ENCODE results near the gene TMEM117.
"Not testable (repeated sequence)": the region's sequence is repeated elsewhere in the genome, so short reads cannot be mapped to it uniquely, and the experiment has no call there.

The TMEM117 gene

DNA sequence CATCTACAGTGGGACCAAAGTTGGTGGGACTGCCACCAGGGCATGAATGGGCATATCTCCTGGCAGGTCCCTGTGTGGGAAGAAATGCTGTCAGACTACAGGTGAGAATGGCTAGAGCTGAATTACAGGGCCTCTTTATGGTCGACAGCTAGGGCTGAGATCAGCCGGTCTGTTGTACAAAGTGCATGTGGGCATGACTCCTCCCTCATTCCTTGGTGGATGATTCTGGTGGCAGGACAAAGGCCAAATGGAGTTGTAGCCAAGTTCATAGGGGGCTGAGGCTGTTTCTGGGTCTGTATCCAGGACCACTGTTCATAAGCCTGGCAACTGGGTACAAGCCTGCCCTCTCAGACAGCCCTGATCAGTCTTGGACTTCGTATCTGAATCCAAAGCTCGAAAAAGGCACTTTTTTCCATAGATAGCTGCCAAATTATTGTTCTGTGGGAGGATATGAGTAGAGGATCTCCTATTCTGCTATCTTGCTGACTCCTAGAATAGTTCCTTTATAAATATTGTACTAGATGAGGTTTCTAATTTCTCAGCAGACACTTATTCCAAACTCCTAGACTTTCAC lies 460.8 kb downstream of the TMEM117 start:
- no peak for DNase-seq (ENCODE audit: low read depth in 2 of 2)

DNA sequence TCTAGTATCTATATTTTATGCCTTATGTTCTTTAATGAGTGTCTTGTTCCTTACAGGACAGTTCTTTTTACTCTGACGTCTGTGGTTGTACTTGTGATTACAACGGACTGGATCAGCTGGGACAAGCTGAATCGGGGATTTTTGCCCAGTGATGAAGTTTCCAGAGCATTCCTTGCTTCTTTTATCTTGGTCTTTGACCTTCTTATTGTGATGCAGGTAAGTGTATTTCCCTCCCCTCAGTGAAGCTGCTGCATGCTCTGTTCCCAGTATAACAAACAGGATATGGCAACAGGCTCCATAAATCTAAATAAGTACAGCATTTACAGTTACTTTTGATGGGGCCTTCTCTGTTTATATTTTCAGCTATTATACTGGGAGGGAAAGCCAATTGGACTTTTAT lies 463.6 kb downstream of the TMEM117 start:
- no peak for DNase-seq (ENCODE audit: low read depth in 2 of 2)

DNA sequence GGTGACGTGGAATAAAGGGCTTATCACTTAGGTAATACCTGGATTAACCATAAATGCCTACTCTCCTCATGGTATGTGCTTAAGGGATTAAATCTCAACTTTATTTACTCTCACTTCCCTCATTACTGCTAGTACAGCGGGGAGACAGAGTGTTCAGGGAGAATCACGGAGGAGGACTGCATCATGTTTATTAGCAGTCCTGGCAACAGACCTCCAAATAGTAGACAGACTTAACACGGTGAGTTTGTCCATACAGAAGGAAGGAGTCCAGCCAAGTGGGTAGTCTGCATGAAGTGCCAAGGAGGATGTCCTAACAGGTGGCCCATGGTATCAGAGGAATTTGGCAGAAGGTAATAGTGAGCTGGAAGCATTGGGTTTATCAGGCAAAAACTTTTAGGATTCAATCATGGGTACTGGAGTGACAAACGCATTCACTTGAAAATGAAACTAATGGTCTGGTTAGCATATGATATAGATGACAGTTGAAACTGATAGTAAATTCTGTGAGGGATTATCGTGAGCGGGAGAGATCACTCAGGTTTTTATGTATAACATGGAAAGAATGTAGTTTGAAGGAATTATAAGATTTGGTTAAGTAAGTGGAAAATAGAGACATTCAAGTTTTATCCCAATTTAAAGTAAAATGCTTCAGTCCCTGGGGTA lies 471.8 kb downstream of the TMEM117 start:
- no peak for DNase-seq (ENCODE audit: low read depth in 2 of 2)

DNA sequence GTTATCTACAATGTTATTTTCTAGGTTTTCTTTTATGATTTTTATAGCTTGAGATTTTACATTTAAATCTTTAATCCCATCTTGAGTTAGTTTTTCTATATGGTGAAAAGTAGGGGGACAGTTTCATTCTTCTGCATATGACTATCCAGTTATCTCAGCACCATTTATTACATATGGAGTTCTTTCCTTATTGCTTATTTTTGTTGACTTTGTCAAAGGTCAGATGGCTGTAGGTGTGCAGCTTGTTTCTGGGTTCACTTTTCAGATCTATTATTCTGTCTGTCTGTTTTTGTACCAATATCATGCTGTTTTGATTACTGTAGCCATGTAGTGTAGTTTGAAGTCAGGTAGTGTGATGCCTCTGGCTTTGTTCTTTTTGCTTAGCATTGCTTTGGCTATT lies 477.3 kb downstream of the TMEM117 start:
- DNase-seq (ENCODE audit: low read depth in 2 of 2), result no peak

DNA sequence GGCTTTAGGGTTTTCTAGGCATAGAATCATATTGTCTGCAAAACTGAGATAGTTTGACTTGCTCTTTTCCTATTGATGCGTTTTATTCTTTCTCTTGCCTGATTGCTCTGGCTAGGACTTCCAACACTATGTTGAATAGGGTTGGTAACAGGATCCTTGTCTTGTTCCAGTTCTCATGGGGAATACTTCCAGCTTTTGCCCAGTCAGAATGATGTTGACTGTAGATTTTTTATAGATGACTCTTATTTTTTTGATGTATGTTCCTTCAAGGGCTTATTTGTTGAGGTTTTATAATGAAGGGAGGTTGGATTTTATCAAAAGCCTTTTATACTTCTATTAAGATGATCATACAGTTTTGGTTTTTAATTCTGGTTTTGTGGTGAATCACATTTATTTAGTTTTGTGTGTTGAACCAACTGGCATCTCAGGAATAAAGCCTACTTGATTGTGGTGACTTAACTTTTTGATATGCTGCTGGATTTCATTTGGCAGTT lies 478.2 kb downstream of the TMEM117 start:
- DNase-seq (ENCODE audit: low read depth in 2 of 2), result no peak

DNA sequence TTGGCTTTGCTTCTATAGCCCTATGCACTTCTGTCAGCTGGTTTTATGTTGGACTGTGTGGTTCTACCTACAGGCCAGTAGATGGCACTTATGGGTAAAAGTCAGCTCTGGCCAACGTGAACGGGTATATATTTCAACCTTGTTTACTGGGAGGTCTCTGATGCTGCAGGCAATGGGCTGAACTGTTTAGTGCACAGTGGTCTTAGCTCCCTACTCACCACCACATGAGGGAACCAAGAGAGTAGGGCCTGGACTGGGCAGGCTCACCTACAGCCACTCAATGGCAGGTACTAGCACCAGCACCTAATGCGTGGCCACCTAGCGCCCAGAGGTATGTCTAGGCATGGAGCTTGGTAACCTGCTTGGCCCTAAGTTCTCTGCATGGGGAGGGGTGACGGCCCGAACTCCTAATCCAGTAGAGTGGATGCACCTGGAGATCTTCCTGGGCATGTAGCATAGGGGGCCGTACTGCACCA lies 481.8 kb downstream of the TMEM117 start:
- DNase-seq (ENCODE audit: low read depth in 2 of 2), result no peak

DNA sequence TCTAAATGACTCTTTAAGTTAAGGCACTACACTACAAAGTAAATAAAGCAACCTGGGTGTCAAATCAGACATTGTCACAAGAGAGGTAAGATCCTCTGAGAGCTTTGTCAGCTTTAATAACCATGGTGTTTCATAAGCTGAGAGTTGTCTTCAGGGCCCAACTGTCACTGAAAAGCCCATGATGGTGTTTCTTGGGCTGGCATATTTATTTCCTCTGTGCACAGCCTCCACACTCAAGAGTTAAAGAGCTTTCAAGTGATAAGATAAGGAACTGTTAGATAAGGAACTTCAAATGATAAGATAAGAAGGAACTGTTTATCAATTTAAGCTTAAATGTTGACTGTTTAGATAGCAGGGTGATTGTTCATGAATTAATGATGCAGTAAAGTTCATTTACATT lies 495.4 kb downstream of the TMEM117 start:
- DNase-seq (ENCODE audit: low read depth in 2 of 2), result no peak

DNA sequence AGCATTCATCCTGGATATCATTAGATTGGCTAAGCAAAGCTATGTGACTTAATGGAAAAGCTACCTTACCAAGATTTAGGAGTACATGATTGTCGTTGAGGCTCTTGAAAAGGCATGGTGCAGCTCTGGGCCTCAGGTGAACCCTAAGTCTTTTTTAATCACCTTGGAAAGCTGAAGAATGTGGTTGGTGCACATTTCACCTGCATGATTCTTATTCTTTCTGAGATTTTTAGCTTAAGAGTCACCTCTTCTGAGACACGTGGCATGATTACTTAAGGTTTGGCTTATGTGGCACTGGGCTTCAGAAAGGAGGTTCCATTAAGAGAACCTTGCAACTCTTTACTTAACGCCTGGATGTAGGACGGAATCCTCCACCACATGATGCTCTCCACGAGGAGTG lies 498.5 kb downstream of the TMEM117 start:
- DNase-seq (ENCODE audit: low read depth in 2 of 2), result no peak

DNA sequence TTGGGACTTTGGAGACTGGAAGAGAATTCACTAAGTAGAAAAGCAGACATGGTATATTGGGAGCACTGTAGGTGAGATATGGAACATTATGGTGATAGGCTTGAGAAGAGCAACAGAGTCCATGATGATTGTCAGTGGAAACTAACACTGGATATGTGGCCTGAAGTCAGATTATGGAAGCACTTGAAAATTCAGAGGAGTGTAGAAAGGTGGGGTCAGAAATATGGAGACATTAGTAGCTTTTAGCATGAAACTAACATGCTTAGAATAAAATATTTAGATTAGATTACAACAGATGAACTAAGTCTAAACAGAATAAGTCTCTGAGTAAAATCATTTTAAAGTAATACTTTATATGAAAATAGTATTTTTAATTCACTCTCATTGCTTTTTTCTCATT lies 499.1 kb downstream of the TMEM117 start:
- no peak for DNase-seq (ENCODE audit: low read depth in 2 of 2)

DNA sequence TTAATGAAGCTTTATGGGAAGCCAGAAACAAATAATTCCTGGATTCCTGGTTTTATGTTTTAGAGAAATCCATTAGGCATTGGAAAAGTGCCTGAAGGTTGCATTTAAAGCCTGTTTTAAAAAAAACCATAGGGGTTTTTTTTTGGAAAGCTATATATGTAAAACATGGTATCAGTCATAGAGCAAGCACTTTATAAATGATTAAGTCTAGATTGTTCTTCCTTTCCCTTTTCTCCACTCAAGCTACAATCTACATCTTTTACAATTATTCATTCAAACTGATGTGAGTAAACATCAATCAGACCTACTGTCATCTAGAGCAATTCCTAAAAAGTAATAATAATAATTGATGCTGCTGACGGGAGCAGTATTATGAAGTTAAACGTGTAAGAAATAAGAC lies 500.7 kb downstream of the TMEM117 start:
- DNase-seq (ENCODE audit: low read depth in 2 of 2), result no peak

DNA sequence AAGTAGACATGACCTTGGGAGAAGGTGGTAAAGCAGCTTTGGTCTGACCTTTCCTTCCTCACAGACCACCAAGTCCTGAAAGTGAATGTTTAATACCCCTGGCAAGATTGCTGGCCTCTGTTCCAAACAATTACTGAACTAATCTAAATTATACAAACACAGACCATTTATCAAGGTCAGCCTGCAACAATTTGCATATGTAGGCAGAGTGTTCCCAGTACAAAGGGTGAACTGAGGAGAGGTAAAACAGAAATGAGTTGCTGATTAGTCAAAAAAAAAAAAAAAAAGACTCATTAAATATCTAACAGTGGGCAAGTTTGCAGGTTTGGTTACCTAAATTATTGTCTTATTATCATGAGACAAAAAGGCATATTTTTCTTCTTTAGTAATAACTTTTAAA lies 506.5 kb downstream of the TMEM117 start:
- no peak for DNase-seq (ENCODE audit: low read depth in 2 of 2)

DNA sequence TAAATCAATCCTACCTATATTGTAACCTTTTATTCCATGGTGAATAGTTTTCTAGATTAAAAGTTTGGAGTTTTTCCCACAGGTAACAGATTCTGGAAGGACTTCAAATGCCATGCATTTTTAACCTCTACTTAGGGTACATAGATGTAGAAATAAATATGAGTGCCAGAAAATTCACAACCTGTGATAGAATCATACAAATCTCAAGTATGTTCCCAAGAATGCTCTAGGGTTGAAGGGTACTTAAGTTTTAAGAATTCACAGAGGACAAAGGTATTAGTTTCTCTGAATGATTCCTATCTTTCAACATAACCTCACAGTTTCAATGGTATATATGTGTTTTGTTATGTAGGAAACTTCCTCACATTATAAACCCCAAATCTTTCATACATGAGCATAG lies 511.3 kb downstream of the TMEM117 start:
- no peak for DNase-seq (ENCODE audit: low read depth in 2 of 2)

DNA sequence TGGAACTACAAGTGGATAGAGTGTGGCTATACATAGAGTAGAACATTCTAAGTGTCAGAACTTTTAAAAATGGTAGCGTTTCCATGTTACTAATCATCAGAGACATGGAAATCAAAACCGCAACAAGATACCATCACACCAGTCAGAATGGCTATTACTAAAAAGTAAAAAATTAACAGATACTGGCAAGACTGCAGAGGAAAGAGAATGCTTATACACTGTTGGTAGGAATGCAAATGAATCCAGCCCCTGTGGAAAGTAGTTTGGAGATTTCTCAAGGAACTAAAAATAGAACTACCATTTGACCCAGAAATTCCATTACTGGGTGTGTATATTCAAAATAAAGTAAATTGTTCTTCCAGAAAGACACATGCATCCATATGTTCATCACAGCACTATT lies 521.6 kb downstream of the TMEM117 start:
- DNase-seq (ENCODE audit: low read depth in 2 of 2), result no peak

DNA sequence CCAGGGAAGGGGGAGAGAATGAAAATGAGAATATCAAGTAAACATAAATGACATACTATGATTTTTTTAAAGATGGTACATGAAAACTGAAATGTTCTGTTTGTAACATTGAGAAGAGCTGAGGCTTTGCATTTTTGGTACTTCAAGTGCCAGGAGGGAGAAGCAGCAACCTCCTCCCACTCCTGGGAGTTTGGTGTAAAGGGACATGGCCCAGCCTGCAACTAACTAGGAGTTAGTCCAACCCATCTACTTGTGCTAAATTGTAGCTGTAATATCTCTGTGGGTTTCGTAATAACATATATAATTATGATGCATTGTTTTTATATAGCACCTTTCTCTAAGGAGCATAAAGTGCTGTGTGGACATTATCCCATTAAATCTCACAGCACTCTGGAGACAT lies 522.8 kb downstream of the TMEM117 start:
- no peak for DNase-seq (ENCODE audit: low read depth in 2 of 2)

DNA sequence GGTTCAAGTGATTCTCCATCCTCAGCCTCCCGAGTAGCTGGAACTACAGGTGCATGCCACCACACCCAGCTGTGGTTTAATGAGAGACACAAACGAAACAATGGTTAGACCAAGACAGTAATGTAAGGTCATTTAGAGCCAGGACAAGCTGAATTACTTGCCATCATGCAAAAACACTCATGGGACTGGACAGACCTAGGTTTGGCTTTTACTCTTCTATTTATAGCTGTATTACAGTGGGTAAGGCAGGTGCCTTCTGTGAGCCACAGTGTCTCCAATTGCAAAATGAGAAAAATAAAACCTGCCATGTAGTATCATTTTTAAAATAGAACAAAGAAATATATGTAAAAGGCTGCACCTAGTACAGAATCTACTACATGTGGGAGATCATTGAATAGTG lies 527.1 kb downstream of the TMEM117 start:
- DNase-seq (ENCODE audit: low read depth in 2 of 2), result no peak

DNA sequence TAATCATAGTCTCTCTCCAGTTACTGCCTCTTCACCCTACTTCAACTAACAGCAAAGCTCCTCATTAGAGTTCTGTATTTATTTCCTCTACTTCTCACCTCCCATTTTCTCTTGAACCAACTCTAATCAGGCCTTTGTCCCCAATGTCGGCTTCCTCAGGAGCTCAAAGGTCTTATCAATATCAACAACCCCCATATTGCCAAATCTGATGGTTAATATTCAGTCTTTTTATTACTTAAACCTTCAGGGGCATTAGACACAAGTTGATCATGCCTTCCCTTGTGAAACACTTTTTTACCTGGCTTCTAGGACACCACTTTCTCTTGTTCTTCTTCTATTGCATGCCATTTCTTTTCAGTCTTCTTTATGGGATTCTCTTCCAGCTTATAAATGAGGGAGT lies 531.3 kb downstream of the TMEM117 start:
- no peak for DNase-seq (ENCODE audit: low read depth in 2 of 2)

DNA sequence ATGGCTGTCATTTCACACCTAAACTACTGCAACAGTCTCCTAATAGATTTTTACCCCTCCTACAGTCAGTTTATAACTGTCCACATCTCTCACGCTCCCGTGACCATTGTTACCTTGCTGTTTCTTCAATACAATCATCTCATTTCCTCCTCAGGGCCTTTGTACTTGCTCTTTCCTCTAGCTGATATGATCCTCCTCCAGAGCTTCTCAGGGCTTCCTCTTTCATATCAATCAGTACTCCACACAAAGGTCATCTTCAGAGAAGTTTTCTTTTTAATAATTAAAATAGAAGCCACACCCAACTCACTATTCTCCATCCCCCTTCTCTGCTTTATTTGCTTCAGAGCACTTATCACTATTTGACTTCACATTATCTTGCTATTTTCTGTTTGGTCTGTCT lies 532.0 kb downstream of the TMEM117 start:
- no peak for DNase-seq (ENCODE audit: low read depth in 2 of 2)

DNA sequence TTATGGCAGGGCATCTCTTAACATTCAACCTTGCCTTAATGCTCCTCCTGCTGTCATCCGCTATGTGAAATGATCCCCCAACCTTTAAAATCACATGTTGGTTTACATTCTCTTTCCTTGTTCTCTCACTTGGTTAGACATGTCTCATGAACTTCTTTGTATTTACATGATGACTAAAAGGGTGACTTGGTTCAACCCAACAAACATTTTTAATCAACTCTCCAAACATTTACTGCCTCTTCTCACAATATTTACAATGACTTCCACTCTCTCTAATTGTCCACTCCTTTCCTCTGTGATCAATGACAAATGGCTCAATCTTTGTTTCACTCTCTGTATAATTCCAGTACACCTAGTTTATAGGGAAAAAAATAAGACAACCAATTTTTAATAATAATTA lies 534.1 kb downstream of the TMEM117 start:
- DNase-seq (ENCODE audit: low read depth in 2 of 2), result no peak

DNA sequence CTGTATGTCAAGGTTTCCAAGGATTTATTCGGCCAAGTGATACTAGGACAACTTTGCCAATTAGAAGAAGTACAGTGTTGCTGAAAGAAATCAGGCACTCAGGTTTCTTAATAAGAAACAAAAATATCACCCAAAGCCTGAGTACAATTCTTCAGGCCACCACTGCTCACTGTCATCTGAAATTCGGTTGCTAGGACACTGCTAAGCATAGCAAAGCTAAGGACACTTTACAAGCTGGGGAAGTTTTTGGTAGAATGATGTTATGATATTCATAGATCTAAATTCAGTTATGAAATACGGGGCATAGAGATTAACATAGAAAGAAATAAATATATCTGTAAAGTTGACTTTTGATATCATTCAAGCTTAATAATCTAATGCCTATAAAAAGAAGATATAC lies 535.1 kb downstream of the TMEM117 start:
- DNase-seq (ENCODE audit: low read depth in 2 of 2), result no peak

DNA sequence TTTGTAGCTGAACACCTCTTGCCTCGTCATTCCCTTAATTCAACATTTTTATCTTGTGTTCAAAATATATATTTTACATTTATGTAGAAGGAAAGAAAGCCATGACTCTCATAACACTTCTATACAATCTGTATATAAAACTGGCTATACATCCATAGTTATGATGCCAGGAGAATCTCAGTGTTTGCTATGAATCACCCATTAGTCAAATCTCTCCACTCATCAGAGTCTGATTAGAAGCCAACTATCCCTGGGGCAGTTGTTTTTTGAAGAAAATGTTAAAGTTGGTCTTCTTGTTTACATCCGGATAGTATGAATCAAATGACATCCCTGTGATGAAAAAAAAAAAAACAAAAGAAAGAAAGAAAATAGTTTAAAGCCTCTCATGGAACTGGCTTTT lies 536.4 kb downstream of the TMEM117 start:
- DNase-seq (ENCODE audit: low read depth in 2 of 2), result no peak

DNA sequence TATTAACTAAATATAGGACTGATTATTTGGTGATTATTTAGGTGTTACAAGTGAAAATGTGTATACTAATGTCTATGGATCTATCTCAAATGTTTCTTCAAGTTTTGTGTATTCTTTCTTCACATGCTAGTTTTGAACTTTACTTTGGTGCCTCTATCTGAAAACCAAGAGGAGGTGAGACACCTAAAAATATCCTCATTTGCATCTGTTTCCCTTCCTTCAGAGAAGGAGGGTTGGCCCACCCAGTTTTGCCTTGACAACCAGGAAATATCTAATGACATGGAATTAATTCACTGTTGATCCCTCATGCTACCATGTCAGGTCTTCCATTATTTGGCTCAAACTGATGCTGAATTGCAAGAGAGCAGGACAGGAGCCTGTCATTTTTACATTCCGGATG lies 539.8 kb downstream of the TMEM117 start:
- DNase-seq (ENCODE audit: low read depth in 2 of 2), result no peak

DNA sequence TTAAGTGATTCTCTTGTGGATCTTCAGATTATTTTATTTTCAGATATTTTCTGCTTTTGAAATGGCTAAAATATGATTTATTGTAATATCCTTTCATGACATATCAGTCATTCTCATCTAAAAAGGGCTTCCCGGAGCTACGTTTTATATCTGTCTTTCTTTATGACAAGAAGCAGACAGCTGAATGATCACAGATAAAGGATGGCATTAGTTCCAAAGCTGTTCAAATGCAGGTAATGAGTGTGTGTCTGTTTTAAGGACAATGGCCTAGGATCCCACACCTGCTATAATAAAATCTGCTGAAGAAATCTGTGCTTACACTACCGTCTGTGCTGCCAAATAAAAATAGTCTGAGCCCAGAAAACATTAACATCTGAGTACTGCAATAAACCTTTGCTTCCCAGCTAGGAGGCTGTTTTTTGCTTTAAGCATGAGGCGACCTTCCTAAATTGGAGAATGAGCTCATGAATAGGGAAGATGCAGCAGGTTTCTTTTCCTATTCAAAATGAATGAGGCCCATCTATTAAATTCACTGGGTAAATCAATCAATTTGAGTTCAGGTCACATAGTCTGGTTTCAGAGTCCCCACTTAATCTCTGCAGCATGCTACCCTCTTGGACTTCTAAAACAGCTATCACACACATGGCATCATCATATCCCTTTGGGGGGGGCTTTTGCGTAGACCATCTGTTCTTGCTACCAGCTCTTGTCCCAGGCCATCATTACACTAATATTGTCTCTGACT lies 541.7 kb downstream of the TMEM117 start:
- no peak for DNase-seq (ENCODE audit: low read depth in 2 of 2)

DNA sequence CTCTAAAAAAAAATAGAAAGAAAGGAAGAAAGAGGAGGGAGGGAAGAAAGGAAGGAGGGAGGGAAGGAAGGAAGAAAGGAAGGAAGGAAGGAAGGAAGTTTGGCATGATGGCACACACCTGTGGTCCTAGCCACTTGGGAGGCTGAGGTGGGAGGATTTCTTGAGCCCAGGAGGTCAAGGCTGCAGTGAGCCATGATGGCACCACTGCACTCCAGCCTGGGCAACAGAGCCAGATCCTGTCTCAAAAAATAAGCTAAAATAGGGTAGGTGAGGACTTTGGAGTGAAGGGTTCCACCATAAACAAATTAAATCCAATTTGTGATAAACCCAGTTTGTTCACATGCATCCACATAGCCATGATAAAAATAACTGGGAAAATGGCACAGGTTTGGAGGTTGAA lies 543.2 kb downstream of the TMEM117 start:
- DNase-seq (ENCODE audit: low read depth in 2 of 2), result not testable (repeated sequence)

Measured in stimulated activated CD4-positive, alpha-beta T cell treated with anti-CD3 and anti-CD28 coated beads, Interleukin-1b, Interleukin-23, amount 100 ng/mL, for 1 hour (primary cell).